Fibroblast of lung (primary cell): ENCODE data around the gene PSKH1. TPM values are rescaled to one million over a fixed set of nuclear protein-coding genes. Genes with fewer than 3 reads are reported as not detected.

Source experiments
- DNase-seq, 2 donors: peaks; one replicate each; pipeline versions ENCODE4 v3.0.0 to v3.0.0-alpha.2; 2010; ENCODE audit warnings: low read depth in 2 of 2
- H2AFZ ChIP-seq: 2 replicates; pipeline ENCODE4 v1.5.1; 2012; ENCODE audit warnings: low read length, control low read depth, inconsistent platforms
- H3K27ac ChIP-seq: 2 replicates; pipeline ENCODE4 v1.5.1; 2011; ENCODE audit warnings: low read length, control low read depth; ENCODE audit not compliant: insufficient read depth
- H3K27me3 ChIP-seq: 2 replicates; pipeline ENCODE4 v1.5.1; 2011; ENCODE audit warnings: mild to moderate bottlenecking, low read length; ENCODE audit not compliant: control insufficient read depth, insufficient read depth
- H3K36me3 ChIP-seq: 2 replicates; pipeline ENCODE4 v1.5.1; 2011; ENCODE audit warnings: low read length; ENCODE audit not compliant: control insufficient read depth, insufficient read depth
- H3K4me1 ChIP-seq: 2 replicates; pipeline ENCODE4 v1.5.1; 2011; ENCODE audit warnings: low read length; ENCODE audit not compliant: control insufficient read depth, insufficient read depth; ENCODE audit errors: extremely low read depth
- H3K4me2 ChIP-seq: 2 replicates; pipeline ENCODE4 v1.5.1; 2011; ENCODE audit warnings: low read length, control low read depth; ENCODE audit not compliant: insufficient read depth; ENCODE audit errors: extremely low read depth
- H3K4me3 ChIP-seq, 4 experiments: fragments of 200-600 bp in 1 of 4; sonication (generic) in 1 of 4; replicated peaks in 1 of 4; 2 replicates each; pipeline ENCODE4 v1.5.1; 2011 to 2016; ENCODE audit warnings: low read length in 4 of 4, low read depth in 3 of 4, mild to moderate bottlenecking in 3 of 4, control low read depth in 2 of 4, inconsistent platforms in 1 of 4, mixed read lengths in 1 of 4; ENCODE audit not compliant: insufficient read depth in 1 of 4; ENCODE audit errors: control extremely low read depth in 1 of 4
- H3K79me2 ChIP-seq: 2 replicates; pipeline ENCODE4 v1.5.1; 2012; ENCODE audit warnings: mild to moderate bottlenecking, low read length, inconsistent platforms; ENCODE audit not compliant: control insufficient read depth, insufficient read depth
- H3K9ac ChIP-seq: 2 replicates; pipeline ENCODE4 v1.5.1; 2011; ENCODE audit warnings: mild to moderate bottlenecking, low read length, control low read depth; ENCODE audit not compliant: insufficient read depth
- H3K9me3 ChIP-seq: 2 replicates; pipeline ENCODE4 v1.5.1; 2012; ENCODE audit warnings: low read depth, low read length; ENCODE audit not compliant: control insufficient read depth, insufficient read depth
- H4K20me1 ChIP-seq: 2 replicates; pipeline ENCODE4 v1.5.1; 2011; ENCODE audit warnings: low read length; ENCODE audit not compliant: control insufficient read depth, insufficient read depth; ENCODE audit errors: extremely low read depth
- EZH2 ChIP-seq: IDR thresholded peaks from 2 replicates; pipeline ENCODE4 v1.5.1; 2012; ENCODE audit warnings: low read length, control low read depth, mild to moderate bottlenecking; ENCODE audit errors: missing control alignments
- polyA plus RNA-seq, 2 donors: library from polyadenylated mRNA; depleted of rRNA in 1 of 2; stranded (reverse) in 1 of 2; unstranded in 1 of 2; fragments of >200 nt; gene quantifications; 2 replicates each; pipeline ENCODE4 v1.2.1, GENCODE V29; 2011 to 2012; ENCODE audit warnings: missing spikeins in 1 of 2
- total RNA-seq: library from RNA; depleted of rRNA; stranded (reverse); fragments of >200 nt; gene quantifications from 2 replicates; pipeline ENCODE4 v1.2.1, GENCODE V29; 2014
- TF ChIP-seq, protein P1 (sequence below), 2 donors: IDR thresholded peaks in 1 of 2; conservative IDR thresholded peaks in 1 of 2; 1 replicate in 1 of 2; 2 replicates in 1 of 2; pipeline ENCODE4 v1.5.1; 2011 to 2012; ENCODE audit warnings: low read length in 2 of 2, control low read depth in 1 of 2, inconsistent platforms in 1 of 2, low read depth in 1 of 2, mild to moderate bottlenecking in 1 of 2

Gene PSKH1
- total and polyA plus RNA-seq, 2 donors (not counting 1 experiment from before 2014, with no cell fraction given): 13.4 to 15.4 TPM

DNA sequence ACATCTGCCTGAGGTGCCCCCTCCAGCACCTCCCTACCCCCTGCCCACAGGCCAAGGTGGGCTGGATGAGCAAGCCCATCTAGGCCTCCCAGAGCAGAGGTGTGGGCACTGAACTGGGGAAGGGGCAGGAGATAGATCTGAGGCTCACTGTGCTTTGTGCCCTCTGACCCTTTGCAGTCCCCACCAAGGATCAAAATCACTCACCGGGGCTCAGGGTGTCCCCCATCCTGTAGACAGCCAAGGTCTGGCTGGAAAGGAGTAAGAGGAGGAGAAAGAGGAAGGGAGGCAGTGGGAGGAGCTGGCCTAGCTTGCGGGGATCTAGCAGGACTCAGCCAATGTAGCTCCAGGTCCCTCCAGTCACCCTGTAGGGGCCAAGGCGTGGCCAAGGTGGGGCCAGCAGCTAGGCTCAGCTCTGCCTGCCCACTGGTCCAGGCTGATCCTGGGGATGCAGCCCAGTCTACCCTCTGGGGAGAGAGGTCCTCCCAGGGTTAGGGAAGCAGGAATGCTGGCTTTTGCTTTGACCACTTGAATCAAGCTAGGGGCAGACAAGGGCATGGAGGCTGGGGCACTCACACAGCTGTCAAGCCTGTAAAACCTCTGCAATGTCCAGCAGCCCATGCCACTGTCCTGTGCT, 73.6 kb downstream of the PSKH1 start:
- peak overlapping the region; percentile 92 for H3K9ac ChIP-seq
- peak; percentile 28 to 57 for DNase-seq
- no peak overlapping the region for H2AFZ ChIP-seq

DNA sequence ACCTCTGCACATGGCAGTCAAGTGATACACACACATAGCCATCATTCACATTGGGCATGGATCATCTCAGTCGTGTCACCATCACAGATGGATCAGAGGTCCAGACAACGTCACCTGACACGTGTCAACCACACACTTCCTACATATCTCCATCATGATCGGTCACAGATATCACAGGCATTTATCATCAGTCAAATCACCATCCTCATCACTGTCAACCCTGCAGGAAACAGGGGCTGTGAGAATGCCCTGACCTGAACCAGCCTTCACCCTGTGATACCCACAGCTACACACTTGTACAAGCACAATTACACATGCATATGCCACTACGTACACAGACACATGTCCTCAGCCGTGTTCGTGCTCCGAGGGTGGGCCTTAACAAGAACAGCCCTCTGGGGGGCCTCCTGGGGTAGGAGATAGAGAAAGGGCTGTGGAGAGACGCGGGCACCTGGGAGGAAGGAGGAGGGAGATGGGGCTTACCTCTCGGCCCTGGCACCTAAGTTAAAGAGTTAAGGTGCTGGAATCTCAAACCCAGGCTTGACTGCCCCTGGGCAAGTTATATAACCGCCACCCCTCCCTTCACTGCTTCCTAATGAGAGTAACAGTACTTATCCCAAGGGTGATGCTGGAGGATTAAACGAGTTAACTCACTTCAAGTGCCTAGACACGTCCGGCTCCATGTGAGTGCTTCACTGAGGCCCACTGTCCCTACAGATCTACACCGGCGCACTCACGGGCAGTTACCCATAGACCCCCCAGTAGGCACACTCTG, 74.3 kb downstream of the PSKH1 start:
- H3K9ac ChIP-seq: peak overlapping the region; percentile 92
- peak overlapping the region; percentile 44 to 99 (median 84) for H3K4me3 ChIP-seq
- H2AFZ ChIP-seq: no peak overlapping the region
- peak overlapping the region; percentile 91 for H3K4me2 ChIP-seq
- H3K79me2 ChIP-seq: peaks cover 58% of the 10 kb centered on the region
- H3K36me3 ChIP-seq: peaks cover 6% of the 10 kb centered on the region
- no peaks in the 10 kb centered on the region for H3K9me3 ChIP-seq
- H3K4me1 ChIP-seq: peaks cover 25% of the 10 kb centered on the region
- H3K27me3 ChIP-seq: no peaks in the 10 kb centered on the region
- H3K27ac ChIP-seq: peak overlapping the region; percentile 85
- H4K20me1 ChIP-seq: no peaks in the 10 kb centered on the region
- no peak for TF ChIP-seq EZH2
- TF ChIP-seq, protein P1, sequence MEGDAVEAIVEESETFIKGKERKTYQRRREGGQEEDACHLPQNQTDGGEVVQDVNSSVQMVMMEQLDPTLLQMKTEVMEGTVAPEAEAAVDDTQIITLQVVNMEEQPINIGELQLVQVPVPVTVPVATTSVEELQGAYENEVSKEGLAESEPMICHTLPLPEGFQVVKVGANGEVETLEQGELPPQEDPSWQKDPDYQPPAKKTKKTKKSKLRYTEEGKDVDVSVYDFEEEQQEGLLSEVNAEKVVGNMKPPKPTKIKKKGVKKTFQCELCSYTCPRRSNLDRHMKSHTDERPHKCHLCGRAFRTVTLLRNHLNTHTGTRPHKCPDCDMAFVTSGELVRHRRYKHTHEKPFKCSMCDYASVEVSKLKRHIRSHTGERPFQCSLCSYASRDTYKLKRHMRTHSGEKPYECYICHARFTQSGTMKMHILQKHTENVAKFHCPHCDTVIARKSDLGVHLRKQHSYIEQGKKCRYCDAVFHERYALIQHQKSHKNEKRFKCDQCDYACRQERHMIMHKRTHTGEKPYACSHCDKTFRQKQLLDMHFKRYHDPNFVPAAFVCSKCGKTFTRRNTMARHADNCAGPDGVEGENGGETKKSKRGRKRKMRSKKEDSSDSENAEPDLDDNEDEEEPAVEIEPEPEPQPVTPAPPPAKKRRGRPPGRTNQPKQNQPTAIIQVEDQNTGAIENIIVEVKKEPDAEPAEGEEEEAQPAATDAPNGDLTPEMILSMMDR (conservative IDR thresholded peaks at IDR 0.05 in 1 of 2, IDR thresholded peaks at IDR 0.05 in 1 of 2; ENCODE audit: low read depth in 1 of 2, low read length in 2 of 2): no peak
- DNase-seq: no peak

More for the DNA sequence above, 73.6 kb downstream of the PSKH1 start:
- H3K4me2 ChIP-seq: peak overlapping the region; percentile 91
- peaks cover 25% of the 10 kb centered on the region for H3K4me1 ChIP-seq
- no peaks in the 10 kb centered on the region for H4K20me1 ChIP-seq
- peaks cover 11% of the 10 kb centered on the region for H3K36me3 ChIP-seq
- H3K27me3 ChIP-seq: no peaks in the 10 kb centered on the region
- TF ChIP-seq, protein P1 (conservative IDR thresholded peaks at IDR 0.05 in 1 of 2, IDR thresholded peaks at IDR 0.05 in 1 of 2; ENCODE audit: low read depth in 1 of 2, low read length in 2 of 2): no peak
- no peak for TF ChIP-seq EZH2
- peaks cover 65% of the 10 kb centered on the region for H3K79me2 ChIP-seq
- H3K4me3 ChIP-seq: peak overlapping the region; percentile 44 to 99 (median 84)
- peak overlapping the region; percentile 85 for H3K27ac ChIP-seq
- no peaks in the 10 kb centered on the region for H3K9me3 ChIP-seq

DNA sequence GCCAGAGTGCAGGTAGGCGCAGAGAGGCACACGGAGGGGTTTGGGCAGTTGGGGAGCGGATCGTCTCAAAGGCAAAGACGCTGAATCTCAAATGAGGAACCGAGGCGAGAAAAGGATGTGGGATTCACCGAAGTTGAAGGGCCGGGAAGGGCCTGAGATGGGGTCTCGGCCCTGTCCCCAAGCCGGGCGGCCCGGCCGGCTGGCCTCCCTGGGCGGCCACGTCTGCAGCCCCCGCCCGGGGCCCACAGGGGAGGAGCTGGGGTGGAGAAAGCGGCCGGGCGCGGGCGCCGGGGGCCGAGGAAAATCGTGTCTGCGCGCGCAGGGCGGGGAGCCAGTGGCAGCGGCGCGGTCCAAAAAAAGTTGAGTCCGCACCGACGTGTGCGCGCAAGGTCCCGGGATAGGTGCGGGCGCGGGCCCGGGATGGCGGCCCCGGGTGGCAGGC, 74.9 kb downstream of the PSKH1 start:
- DNase-seq: peak; percentile 35 to 39
- Histone ChIP-seq H3K4me3 (peak overlapping the region; percentile 44 to 99 (median 84)), H3K27me3 (no peaks in the 10 kb centered on the region), H3K4me1 (peaks cover 25% of the 10 kb centered on the region), H2AFZ (no peak overlapping the region), H3K4me2 (peak overlapping the region; percentile 91), H3K36me3 (peaks cover 5% of the 10 kb centered on the region), H3K27ac (peak overlapping the region; percentile 85), H3K9ac (peak overlapping the region; percentile 92), H3K9me3 (no peaks in the 10 kb centered on the region), H4K20me1 (no peaks in the 10 kb centered on the region), H3K79me2 (peaks cover 52% of the 10 kb centered on the region)
- TF ChIP-seq, protein P1 (conservative IDR thresholded peaks at IDR 0.05 in 1 of 2, IDR thresholded peaks at IDR 0.05 in 1 of 2; ENCODE audit: low read depth in 1 of 2, low read length in 2 of 2): no peak
- TF ChIP-seq EZH2: no peak
